HepG2 (cell line): Measurements from ENCODE around the gene EIF3A. TPM values are rescaled to one million over a fixed set of nuclear protein-coding genes. Genes with fewer than 3 reads are reported as not detected.

Experiments used
- ARNT2 ChIP-seq: sonication (generic); formaldehyde crosslinking; IDR thresholded peaks from 2 replicates; pipeline ENCODE4 v1.8.0; 2022; ENCODE audit warnings: mild to moderate bottlenecking, low read depth, missing genetic modification reagents, moderate library complexity
- BRD4 ChIP-seq: sonication (generic); formaldehyde crosslinking; IDR thresholded peaks from 2 replicates; pipeline ENCODE4 v1.4.0; 2020; ENCODE audit warnings: missing genetic modification reagents
- CCAR2 ChIP-seq: fragments of 200-400 bp; formaldehyde crosslinking; optimal IDR thresholded peaks from 2 replicates; pipeline ENCODE3; 2018; ENCODE audit warnings: low read depth, mild to moderate bottlenecking, low read length, moderate library complexity
- ELF4 ChIP-seq: sonication (generic); formaldehyde crosslinking; IDR thresholded peaks from 2 replicates; pipeline ENCODE4 v1.5.0; 2020; ENCODE audit warnings: missing genetic modification reagents, mild to moderate bottlenecking, moderate library complexity, borderline replicate concordance
- LCORL ChIP-seq, 2 experiments: fragments of 450-650 bp in 1 of 2; sonication (generic) in 1 of 2; formaldehyde crosslinking in 1 of 2; IDR thresholded peaks; 2 replicates each; pipeline versions ENCODE4 v1.5.0 to v1.6.1; 2017 to 2020; ENCODE audit warnings: antibody characterized with exemption in 1 of 2, missing genetic modification reagents in 1 of 2
- MAFG ChIP-seq: sonication (generic); formaldehyde crosslinking; IDR thresholded peaks from 2 replicates; pipeline ENCODE4 v1.5.1; 2020; ENCODE audit warnings: mild to moderate bottlenecking, missing genetic modification reagents
- NFE2 ChIP-seq: sonication (generic); formaldehyde crosslinking; IDR thresholded peaks from 2 replicates; pipeline ENCODE4 v1.4.0; 2020; ENCODE audit warnings: missing genetic modification reagents
- NR2F1 ChIP-seq, 2 experiments: fragments of 450-650 bp in 1 of 2; formaldehyde crosslinking in 1 of 2; IDR thresholded peaks; 2 replicates each; pipeline versions ENCODE4 v1.5.0 to v1.6.1; 2016 to 2020; ENCODE audit warnings: mild to moderate bottlenecking in 1 of 2, missing compliant biosample characterization in 1 of 2, missing genetic modification reagents in 1 of 2, moderate library complexity in 1 of 2
- POLR2A ChIP-seq, 2 experiments: IDR thresholded peaks; 2 replicates each; pipeline ENCODE4 v1.6.1; 2011; ENCODE audit warnings: low read depth in 2 of 2, low read length in 2 of 2, mild to moderate bottlenecking in 1 of 2, moderate library complexity in 1 of 2; ENCODE audit not compliant: insufficient read depth in 1 of 2
- PPARG ChIP-seq: conservative IDR thresholded peaks from 2 replicates; pipeline ENCODE4 v1.6.1; 2016; ENCODE audit warnings: missing biosample characterization, missing genetic modification reagents
- REXO4 ChIP-seq: sonication (generic); formaldehyde crosslinking; IDR thresholded peaks from 2 replicates; pipeline ENCODE4 v1.8.0; 2022; ENCODE audit warnings: missing genetic modification reagents, mild to moderate bottlenecking, borderline replicate concordance
- RXRB ChIP-seq: IDR thresholded peaks from 2 replicates; pipeline ENCODE4 v1.6.1; 2016; ENCODE audit warnings: borderline replicate concordance, missing genetic modification reagents, missing compliant biosample characterization
- SCMH1 ChIP-seq: sonication (generic); formaldehyde crosslinking; IDR thresholded peaks from 2 replicates; pipeline ENCODE4 v1.9.0; 2021; ENCODE audit warnings: missing genetic modification reagents, mild to moderate bottlenecking, borderline replicate concordance
- TGIF2 ChIP-seq: IDR thresholded peaks from 2 replicates; pipeline ENCODE4 v1.6.1; 2016; ENCODE audit warnings: control low read depth, missing compliant biosample characterization
- ZMYM2 ChIP-seq: sonication (generic); formaldehyde crosslinking; IDR thresholded peaks from 2 replicates; pipeline ENCODE4 v1.8.0; 2022; ENCODE audit warnings: mild to moderate bottlenecking, missing genetic modification reagents
- ZNF207 ChIP-seq: fragments of 450-650 bp; IDR thresholded peaks from 2 replicates; pipeline ENCODE4 v1.6.1; 2016; ENCODE audit warnings: antibody characterized with exemption, borderline replicate concordance
- ZNF33A ChIP-seq: sonication (generic); formaldehyde crosslinking; IDR thresholded peaks from 2 replicates; pipeline ENCODE4 v1.5.1; 2020; ENCODE audit warnings: missing genetic modification reagents, mild to moderate bottlenecking, moderate library complexity, borderline replicate concordance
- ZNF766 ChIP-seq: sonication (generic); formaldehyde crosslinking; IDR thresholded peaks from 2 replicates; pipeline ENCODE4 v1.5.0; 2020; ENCODE audit warnings: missing genetic modification reagents, borderline replicate concordance
- ZNF775 ChIP-seq: sonication (generic); formaldehyde crosslinking; IDR thresholded peaks from 2 replicates; pipeline ENCODE4 v1.4.0; 2020; ENCODE audit warnings: missing genetic modification reagents, mild to moderate bottlenecking, moderate library complexity, borderline replicate concordance
- ZNF792 ChIP-seq: IDR thresholded peaks from 2 replicates; pipeline ENCODE4 v1.6.1; 2016
- polyA plus RNA-seq, 8 experiments: library from polyadenylated mRNA; depleted of rRNA in 3 of 8; stranded (reverse) in 7 of 8; unstranded in 1 of 8; fragments of >200 nt; fragmentation: Illumina TruSeq in 4 of 8; extraction: Trizol in 4 of 8; gene quantifications; 2 replicates each; pipeline versions ENCODE4 v1.2.1 to v1.2.3, GENCODE V29; 2011 to 2016; ENCODE audit warnings: low read depth in 4 of 8, missing spikeins in 1 of 8, mixed read lengths in 1 of 8; ENCODE audit not compliant: insufficient read depth in 1 of 8
- total RNA-seq, 5 experiments: library from RNA; depleted of rRNA; stranded (reverse); fragments of >200 nt; fragmentation: Illumina TruSeq; extraction: Trizol; gene quantifications; 2 replicates each; pipeline ENCODE4 v1.2.3, GENCODE V29; 2016; ENCODE audit warnings: low read depth in 1 of 5
- TF ChIP-seq, protein P1 (sequence below): sonication (generic); formaldehyde crosslinking; IDR thresholded peaks from 2 replicates; pipeline ENCODE4 v1.4.0; 2020; ENCODE audit warnings: missing genetic modification reagents
- TF ChIP-seq, protein P2 (sequence below): sonication (generic); formaldehyde crosslinking; IDR thresholded peaks from 2 replicates; pipeline ENCODE4 v1.4.0; 2020; ENCODE audit warnings: mild to moderate bottlenecking, missing genetic modification reagents
- TF ChIP-seq, protein P3 (sequence below), 2 experiments: sonication (generic) in 1 of 2; formaldehyde crosslinking in 1 of 2; IDR thresholded peaks; 2 replicates each; pipeline versions ENCODE4 v1.5.1 to v1.6.1; 2011 to 2020; ENCODE audit warnings: borderline replicate concordance in 1 of 2, low read depth in 1 of 2, low read length in 1 of 2, mild to moderate bottlenecking in 1 of 2, missing genetic modification reagents in 1 of 2, moderate library complexity in 1 of 2
- TF ChIP-seq, protein P4 (sequence below): sonication (generic); formaldehyde crosslinking; IDR thresholded peaks from 2 replicates; pipeline ENCODE4 v1.4.0; 2020; ENCODE audit warnings: missing genetic modification reagents
- TF ChIP-seq, protein P5 (sequence below): sonication (generic); formaldehyde crosslinking; IDR thresholded peaks from 2 replicates; pipeline ENCODE4 v1.5.1; 2020; ENCODE audit warnings: missing genetic modification reagents, mild to moderate bottlenecking, borderline replicate concordance

Gene EIF3A
- total and polyA plus RNA-seq, 2 of the 13 experiments (the other 11 are each of a cell fraction or from before 2014, with no cell fraction given) = 25.6 to 117 TPM

- TF ChIP-seq ZNF207 = no peak
- no peak for TF ChIP-seq PPARG
- TF ChIP-seq, protein P1, sequence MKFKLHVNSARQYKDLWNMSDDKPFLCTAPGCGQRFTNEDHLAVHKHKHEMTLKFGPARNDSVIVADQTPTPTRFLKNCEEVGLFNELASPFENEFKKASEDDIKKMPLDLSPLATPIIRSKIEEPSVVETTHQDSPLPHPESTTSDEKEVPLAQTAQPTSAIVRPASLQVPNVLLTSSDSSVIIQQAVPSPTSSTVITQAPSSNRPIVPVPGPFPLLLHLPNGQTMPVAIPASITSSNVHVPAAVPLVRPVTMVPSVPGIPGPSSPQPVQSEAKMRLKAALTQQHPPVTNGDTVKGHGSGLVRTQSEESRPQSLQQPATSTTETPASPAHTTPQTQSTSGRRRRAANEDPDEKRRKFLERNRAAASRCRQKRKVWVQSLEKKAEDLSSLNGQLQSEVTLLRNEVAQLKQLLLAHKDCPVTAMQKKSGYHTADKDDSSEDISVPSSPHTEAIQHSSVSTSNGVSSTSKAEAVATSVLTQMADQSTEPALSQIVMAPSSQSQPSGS (CRISPR knock-in tag) = no peak
- no peak for TF ChIP-seq SCMH1
- no peak for TF ChIP-seq NR2F1 (CRISPR knock-in tag; IDR thresholded peaks at IDR 0.05)
- TF ChIP-seq, protein P2, sequence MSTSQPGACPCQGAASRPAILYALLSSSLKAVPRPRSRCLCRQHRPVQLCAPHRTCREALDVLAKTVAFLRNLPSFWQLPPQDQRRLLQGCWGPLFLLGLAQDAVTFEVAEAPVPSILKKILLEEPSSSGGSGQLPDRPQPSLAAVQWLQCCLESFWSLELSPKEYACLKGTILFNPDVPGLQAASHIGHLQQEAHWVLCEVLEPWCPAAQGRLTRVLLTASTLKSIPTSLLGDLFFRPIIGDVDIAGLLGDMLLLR (CRISPR knock-in tag) = no peak
- TF ChIP-seq CCAR2 = no peak
- TF ChIP-seq, protein P3, sequence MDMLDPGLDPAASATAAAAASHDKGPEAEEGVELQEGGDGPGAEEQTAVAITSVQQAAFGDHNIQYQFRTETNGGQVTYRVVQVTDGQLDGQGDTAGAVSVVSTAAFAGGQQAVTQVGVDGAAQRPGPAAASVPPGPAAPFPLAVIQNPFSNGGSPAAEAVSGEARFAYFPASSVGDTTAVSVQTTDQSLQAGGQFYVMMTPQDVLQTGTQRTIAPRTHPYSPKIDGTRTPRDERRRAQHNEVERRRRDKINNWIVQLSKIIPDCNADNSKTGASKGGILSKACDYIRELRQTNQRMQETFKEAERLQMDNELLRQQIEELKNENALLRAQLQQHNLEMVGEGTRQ (IDR thresholded peaks at IDR 0.05; ENCODE audit: low read depth, low read length) = no peak
- TF ChIP-seq, protein P3 (CRISPR knock-in tag; IDR thresholded peaks at IDR 0.05; ENCODE audit: borderline replicate concordance) = no peak
- no peak for TF ChIP-seq NFE2 (CRISPR knock-in tag)
- no peak for TF ChIP-seq ZMYM2 (CRISPR knock-in tag)
- no peak for TF ChIP-seq RXRB (CRISPR knock-in tag)
- TF ChIP-seq BRD4 (CRISPR knock-in tag) = no peak
- TF ChIP-seq, protein P4, sequence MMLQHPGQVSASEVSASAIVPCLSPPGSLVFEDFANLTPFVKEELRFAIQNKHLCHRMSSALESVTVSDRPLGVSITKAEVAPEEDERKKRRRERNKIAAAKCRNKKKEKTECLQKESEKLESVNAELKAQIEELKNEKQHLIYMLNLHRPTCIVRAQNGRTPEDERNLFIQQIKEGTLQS (CRISPR knock-in tag) = no peak
- TF ChIP-seq ZNF792 = 0 out of 2 replicates have a peak, but pooled peaks have one; percentile 21
- no peak for TF ChIP-seq ZNF775 (CRISPR knock-in tag)
- TF ChIP-seq ZNF33A (CRISPR knock-in tag) = no peak
- no peak for TF ChIP-seq POLR2A (IDR thresholded peaks at IDR 0.05; ENCODE audit: insufficient read depth in 1 of 2, low read depth in 2 of 2, low read length in 2 of 2)
- TF ChIP-seq ARNT2 (CRISPR knock-in tag) = 0 out of 2 replicates have a peak, but pooled peaks have one; percentile 46
- TF ChIP-seq ZNF766 (CRISPR knock-in tag) = peak; percentile 71; the same call in 1 of the 2 replicates
- TF ChIP-seq, protein P5, sequence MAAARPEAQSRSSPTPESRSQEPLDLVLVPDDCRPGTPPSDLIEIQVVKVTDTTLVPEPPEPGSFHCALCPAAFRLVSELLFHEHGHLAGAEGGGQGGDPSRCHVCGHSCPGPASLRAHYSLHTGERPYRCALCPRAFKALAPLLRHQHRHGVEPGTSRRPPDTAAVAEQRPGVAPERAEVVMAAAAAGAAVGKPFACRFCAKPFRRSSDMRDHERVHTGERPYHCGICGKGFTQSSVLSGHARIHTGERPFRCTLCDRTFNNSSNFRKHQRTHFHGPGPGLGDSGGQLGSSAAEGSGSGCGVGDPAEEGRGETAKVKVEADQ (CRISPR knock-in tag) = no peak
- TF ChIP-seq ELF4 (CRISPR knock-in tag) = no peak
- TF ChIP-seq REXO4 (CRISPR knock-in tag) = no peak
- TF ChIP-seq TGIF2 = no peak
- TF ChIP-seq LCORL (IDR thresholded peaks at IDR 0.05) = no peak
- no peak for TF ChIP-seq LCORL (CRISPR knock-in tag; IDR thresholded peaks at IDR 0.05)
- no peak for TF ChIP-seq MAFG (CRISPR knock-in tag)
Observed at GRCh38 chr10:119030421-119031250, 50.0 kb downstream of the EIF3A start (continued).
